ENCODE measurements around the gene C1QTNF1. TPM values are rescaled to one million over a fixed set of nuclear protein-coding genes. Genes with fewer than 3 reads are reported as not detected.

The C1QTNF1 gene
- total and polyA plus RNA-seq, 2 experiments from 2014 or later = 9.5 to 13.3 TPM

- Histone ChIP-seq H3K27me3 (no peaks in the 10 kb centered on the region), H2AFZ (no peak overlapping the region), H3K9me2 (replicated peaks; ENCODE audit: insufficient read depth) (no peaks in the 10 kb centered on the region), H3K4me3 (no peak overlapping the region), H3K79me2 (no peaks in the 10 kb centered on the region), H4K20me1 (ENCODE audit: insufficient read depth, poor library complexity, severe bottlenecking) (peaks cover 2% of the 10 kb centered on the region), H3K36me3 (replicated peaks; ENCODE audit: insufficient read depth, low read depth) (no peaks in the 10 kb centered on the region), H3K27ac (no peak overlapping the region), H3K4me2 (no peak overlapping the region), H3K4me1 (ENCODE audit: insufficient read depth) (no peaks in the 10 kb centered on the region), H3K9me3 (ENCODE audit: low read depth) (no peaks in the 10 kb centered on the region)
- WGBS (ENCODE audit: low lambda C conversion rate, missing lambda C conversion rate) = 94% methylated on average over 33 of the region's 33 CpGs
- TF ChIP-seq EZH2 (IDR thresholded peaks at IDR 0.05; ENCODE audit: borderline replicate concordance) (no peak), CTCF (IDR thresholded peaks at IDR 0.05; ENCODE audit: poor library complexity) (no peak), EZH2phosphoT487 (IDR thresholded peaks at IDR 0.05; ENCODE audit: low read depth, severe bottlenecking, unreplicated experiment) (no peak)
- no peak for DNase-seq (ENCODE audit: low spot score)
These were observed 62.8 kb downstream of the C1QTNF1 start for GRCh38 chr17:79086609-79087427.

GRCh38 chr17:79087428-79088143 is 63.6 kb downstream of the C1QTNF1 start:
- Histone ChIP-seq H2AFZ (no peak overlapping the region), H3K36me3 (replicated peaks; ENCODE audit: insufficient read depth, low read depth) (no peaks in the 10 kb centered on the region), H3K4me3 (no peak overlapping the region), H3K27ac (no peak overlapping the region), H3K27me3 (no peaks in the 10 kb centered on the region), H3K4me2 (no peak overlapping the region), H3K9me2 (replicated peaks; ENCODE audit: insufficient read depth) (no peaks in the 10 kb centered on the region), H3K9me3 (ENCODE audit: low read depth) (no peaks in the 10 kb centered on the region), H4K20me1 (ENCODE audit: insufficient read depth, poor library complexity, severe bottlenecking) (peaks cover 2% of the 10 kb centered on the region), H3K79me2 (no peaks in the 10 kb centered on the region), H3K4me1 (ENCODE audit: insufficient read depth) (no peaks in the 10 kb centered on the region)
- DNase-seq (ENCODE audit: low spot score) = peak; percentile 81
- WGBS (ENCODE audit: low lambda C conversion rate, missing lambda C conversion rate) = 54% methylated on average over 11 of the region's 12 CpGs
- no peak for TF ChIP-seq EZH2 (IDR thresholded peaks at IDR 0.05; ENCODE audit: borderline replicate concordance)
- peak; percentile 83 for TF ChIP-seq CTCF (IDR thresholded peaks at IDR 0.05; ENCODE audit: poor library complexity)

- WGBS (ENCODE audit: low lambda C conversion rate, missing lambda C conversion rate) = 92% methylated on average over 26 of the region's 26 CpGs
- Histone ChIP-seq H3K4me3 (no peak overlapping the region), H3K79me2 (no peaks in the 10 kb centered on the region), H3K9me3 (ENCODE audit: low read depth) (no peaks in the 10 kb centered on the region), H3K36me3 (replicated peaks; ENCODE audit: insufficient read depth, low read depth) (no peaks in the 10 kb centered on the region), H3K4me1 (ENCODE audit: insufficient read depth) (no peaks in the 10 kb centered on the region), H3K4me2 (no peak overlapping the region), H2AFZ (no peak overlapping the region), H4K20me1 (ENCODE audit: insufficient read depth, poor library complexity, severe bottlenecking) (peaks cover 2% of the 10 kb centered on the region), H3K27ac (no peak overlapping the region), H3K27me3 (no peaks in the 10 kb centered on the region), H3K9me2 (replicated peaks; ENCODE audit: insufficient read depth) (no peaks in the 10 kb centered on the region)
- TF ChIP-seq CTCF (IDR thresholded peaks at IDR 0.05; ENCODE audit: poor library complexity) (no peak), EZH2phosphoT487 (IDR thresholded peaks at IDR 0.05; ENCODE audit: low read depth, severe bottlenecking, unreplicated experiment) (no peak), EZH2 (IDR thresholded peaks at IDR 0.05; ENCODE audit: borderline replicate concordance) (no peak)
- DNase-seq (ENCODE audit: low spot score) = no peak
These were observed 64.5 kb downstream of the C1QTNF1 start for GRCh38 chr17:79088247-79088996.

Data from hepatocyte (in vitro differentiated cells).